ENCODE results near the gene MT1E.
"Not testable (repeated sequence)": the region's sequence is repeated elsewhere in the genome, so short reads cannot be mapped to it uniquely, and the experiment has no call there.

The MT1E gene

DNA sequence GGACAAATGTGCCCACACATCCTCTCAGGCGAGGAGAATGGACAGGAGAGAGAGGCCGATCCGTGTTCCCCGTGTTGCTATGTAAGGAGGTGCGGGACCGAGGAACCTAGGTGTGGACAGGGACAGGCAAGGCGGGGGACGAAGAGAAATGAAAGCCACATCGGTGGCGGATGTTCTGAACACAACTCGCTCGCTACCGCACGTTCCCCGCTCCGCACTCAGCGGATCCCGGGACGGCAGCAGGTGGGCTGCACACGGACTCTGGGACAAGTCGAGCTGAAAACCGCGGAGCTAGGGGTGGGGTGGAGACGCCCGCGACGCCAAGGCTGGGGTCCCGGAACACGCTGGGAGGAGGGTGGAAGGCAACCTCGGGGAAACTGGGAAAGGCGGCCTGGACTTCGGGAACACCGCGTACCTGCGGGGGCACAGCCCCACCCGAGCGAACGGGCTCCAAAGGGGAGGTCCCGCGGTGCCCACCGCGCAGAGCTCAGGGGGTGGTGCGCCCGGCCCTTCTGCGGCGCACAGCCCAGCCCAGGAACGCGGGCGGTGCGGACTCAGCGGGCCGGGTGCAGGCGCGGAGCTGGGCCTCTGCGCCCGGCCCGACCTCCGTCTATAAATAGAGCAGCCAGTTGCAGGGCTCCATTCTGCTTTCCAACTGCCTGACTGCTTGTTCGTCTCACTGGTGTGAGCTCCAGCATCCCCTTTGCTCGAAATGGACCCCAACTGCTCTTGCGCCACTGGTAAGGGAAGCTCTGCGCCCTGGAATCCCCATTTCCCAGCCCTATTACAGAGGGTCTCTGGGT is at the start of gene MT1E:
TSS of gene MT1E (plus strand) at position 642 of the 803 bp plus-strand sequence. CDS start at position 713, 71 bp downstream.
- DNase-seq: peak; percentile 50
- ATAC-seq: peak; percentile 89

GRCh38 chr16:56576585-56577299 is 48.8 kb upstream of the MT1E start:
- peak; percentile 91 for DNase-seq
- ATAC-seq: peak; percentile 99

DNA sequence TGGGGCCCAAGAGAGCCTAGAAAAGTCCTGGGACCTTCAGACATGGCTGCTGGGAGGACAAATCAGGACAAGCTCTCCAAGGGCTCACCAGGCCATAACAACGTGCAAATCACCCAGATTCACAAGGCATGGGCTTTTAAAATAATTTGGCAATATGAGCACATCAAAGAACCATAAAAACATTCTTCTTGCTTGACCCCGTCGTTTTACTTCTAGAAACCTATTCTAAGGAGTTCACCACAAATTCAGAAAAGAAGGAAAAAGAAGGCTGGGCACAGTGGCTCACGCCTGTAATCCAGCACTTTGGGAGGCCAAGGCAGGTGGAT is 48.3 kb upstream of the MT1E start:
- ATAC-seq: no peak

GRCh38 chr16:56580391-56581048 is 45.1 kb upstream of the MT1E start:
- DNase-seq: no peak
- ATAC-seq: no peak

More for the DNA sequence above, 48.3 kb upstream of the MT1E start:
- DNase-seq: no peak

DNA sequence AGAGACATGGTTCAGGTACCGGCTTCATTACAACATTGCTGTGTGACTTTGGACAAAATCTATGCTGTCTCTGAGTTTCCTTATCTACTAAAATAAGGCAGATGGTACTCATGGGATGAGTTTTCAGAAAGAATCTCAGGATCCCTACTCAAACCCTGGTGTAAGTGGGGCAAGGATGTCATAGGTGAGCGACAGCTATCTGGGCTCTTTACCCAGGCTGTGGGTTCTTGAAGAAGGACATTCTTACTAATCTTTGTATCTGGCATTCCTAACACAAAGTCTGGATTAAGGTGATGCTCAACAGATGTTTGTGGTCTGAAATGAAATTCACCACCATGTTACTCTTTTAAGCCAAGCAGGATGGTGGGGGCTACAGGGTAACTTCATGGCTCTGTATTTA is 42.7 kb upstream of the MT1E start:
- DNase-seq, ATAC-seq: not testable (repeated sequence)

GRCh38 chr16:56583351-56584168 is 42.0 kb upstream of the MT1E start:
- ATAC-seq: no peak
- no peak for DNase-seq

- DNase-seq: no peak
- no peak for ATAC-seq
Measured at GRCh38 chr16:56584276-56584675, 41.3 kb upstream of the MT1E start.

- DNase-seq: no peak
- ATAC-seq: no peak
Measured at GRCh38 chr16:56588781-56589140, 36.8 kb upstream of the MT1E start.

GRCh38 chr16:56589141-56590039 is 36.2 kb upstream of the MT1E start, which contains the start of gene MT3:
Gene MT3 (plus strand): TSS chr16:56589528. CDS start chr16:56589591, 63 bp downstream.
- ATAC-seq (peak; percentile 73), DNase-seq (peak; percentile 52)

DNA sequence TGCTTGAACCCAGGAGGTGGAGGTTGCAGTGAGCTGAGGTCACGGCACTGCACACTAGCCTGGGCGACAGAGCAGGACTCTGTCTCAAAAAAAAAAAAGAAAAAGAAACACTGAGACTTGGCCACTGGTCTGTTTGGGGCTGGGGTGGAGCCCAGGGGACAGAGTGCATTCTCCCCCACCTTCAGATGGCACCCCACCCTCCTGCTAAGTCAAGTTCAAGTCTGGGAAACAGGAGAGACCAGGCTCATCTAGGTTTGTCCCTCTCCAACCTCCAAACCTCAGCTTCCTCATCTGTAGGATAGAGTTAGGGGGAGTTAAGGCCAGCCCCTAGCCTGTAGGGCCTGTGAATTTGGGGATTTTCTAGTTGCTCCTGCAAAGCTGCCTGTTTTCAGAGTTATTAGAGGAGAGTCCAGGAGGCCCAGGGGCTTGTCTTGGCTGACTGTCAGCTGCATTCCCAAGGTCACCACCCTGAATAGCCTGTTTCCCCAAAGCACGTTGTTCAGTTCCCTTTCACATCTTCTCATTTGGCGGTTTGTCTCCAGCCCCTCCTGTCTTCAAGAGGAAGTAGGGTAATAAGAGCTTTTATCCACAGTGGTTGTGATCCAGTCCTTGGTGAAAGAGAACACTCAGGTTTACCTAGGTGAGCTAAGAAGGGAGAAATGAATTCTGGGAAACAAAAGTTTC is 34.1 kb upstream of the MT1E start:
- no peak for DNase-seq
- ATAC-seq: no peak

DNA sequence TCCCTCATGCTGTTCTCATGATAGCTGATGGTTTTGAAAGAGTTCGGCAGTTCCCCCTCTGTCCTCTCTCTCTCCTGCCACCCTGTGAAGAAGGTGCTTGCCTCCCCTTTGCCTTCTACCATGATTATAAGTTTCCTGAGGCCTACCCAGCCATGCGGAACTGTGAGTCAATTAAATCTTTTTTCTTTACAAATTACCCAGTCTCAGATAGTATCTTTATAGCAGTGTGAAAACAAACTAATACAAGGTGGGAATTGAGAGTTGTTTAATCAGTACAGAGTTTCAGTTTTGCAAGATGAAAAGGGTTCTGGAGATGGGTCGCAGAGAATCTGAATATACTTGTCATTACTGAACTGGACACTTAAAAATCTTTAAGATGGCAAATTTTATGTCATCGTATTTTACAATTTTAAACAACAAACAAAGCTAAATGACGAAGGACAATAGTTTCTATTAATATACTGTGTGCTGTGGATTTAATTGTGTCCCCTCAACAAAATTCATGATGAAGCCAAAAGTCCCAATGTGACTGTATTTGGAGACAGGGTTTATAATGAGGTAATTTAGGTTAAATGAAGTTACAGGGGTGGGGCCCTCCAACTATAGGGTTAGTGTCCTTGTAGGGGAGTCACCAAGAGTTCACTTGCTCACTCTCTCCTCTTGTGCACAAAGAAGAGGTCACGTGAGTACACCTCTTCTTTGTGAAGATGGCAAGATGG is 31.8 kb upstream of the MT1E start:
- ATAC-seq (no peak), DNase-seq (no peak)

- DNase-seq (no peak), ATAC-seq (no peak)
Measured at GRCh38 chr16:56594292-56594619, 31.3 kb upstream of the MT1E start.

GRCh38 chr16:56600398-56600999 is 25.1 kb upstream of the MT1E start:
- ATAC-seq (peak; percentile 51), DNase-seq (peak; percentile 20)

- DNase-seq (no peak), ATAC-seq (no peak)
Measured at GRCh38 chr16:56601325-56601724, 24.3 kb upstream of the MT1E start.

- DNase-seq: peak; percentile 26
- ATAC-seq: no peak
Measured at GRCh38 chr16:56603589-56603988, 22.0 kb upstream of the MT1E start.

GRCh38 chr16:56604966-56605365 is 20.6 kb upstream of the MT1E start:
- no peak for ATAC-seq

GRCh38 chr16:56605475-56605874 is 20.1 kb upstream of the MT1E start:
- no peak for ATAC-seq
- no peak for DNase-seq

More at GRCh38 chr16:56604966-56605365, 20.6 kb upstream of the MT1E start:
- DNase-seq: no peak

DNA sequence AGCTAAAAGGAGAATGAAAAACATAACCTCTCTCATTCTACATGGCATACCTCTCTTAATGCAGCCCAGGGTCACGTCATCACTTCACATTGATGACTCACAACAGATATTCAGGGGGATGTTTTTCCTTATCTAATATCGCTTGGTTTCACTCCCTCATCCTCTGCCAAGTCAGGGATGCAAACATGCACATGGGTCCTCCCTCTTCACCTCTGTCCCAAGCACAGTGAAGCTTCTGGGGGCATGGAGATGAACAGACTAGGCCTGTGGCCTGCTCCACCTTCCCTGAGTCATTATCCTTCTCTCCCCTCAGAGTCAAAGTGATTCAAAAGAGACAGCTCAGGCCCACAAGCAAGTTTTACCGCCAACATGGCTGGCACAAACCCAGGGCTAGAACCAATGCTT is 19.5 kb upstream of the MT1E start:
- DNase-seq (peak; percentile 28), ATAC-seq (no peak)

- ATAC-seq: no peak
- no peak for DNase-seq
Measured at GRCh38 chr16:56606476-56607108, 19.0 kb upstream of the MT1E start.
